Stimulated activated CD4-positive, alpha-beta T cell treated with anti-CD3 and anti-CD28 coated beads, Interleukin-1b, Interleukin-23, amount 100 ng/mL, for 1 hour (primary cell): ENCODE measurements around the gene MAN1C1.
A peak's percentile ranks its signal among the peaks of the same experiment; 100 is the strongest.

Experiments
- DNase-seq, 2 donors: peaks; one replicate each; pipeline ENCODE4 v3.0.0-alpha.2; 2020; ENCODE audit warnings: low read depth in 2 of 2

Gene MAN1C1

GRCh38 chr1:25782608-25783201 lies 166.1 kb downstream of the MAN1C1 start:
- DNase-seq: no peak

GRCh38 chr1:25784575-25785051 lies 168.0 kb downstream of the MAN1C1 start:
- no peak for DNase-seq

DNA sequence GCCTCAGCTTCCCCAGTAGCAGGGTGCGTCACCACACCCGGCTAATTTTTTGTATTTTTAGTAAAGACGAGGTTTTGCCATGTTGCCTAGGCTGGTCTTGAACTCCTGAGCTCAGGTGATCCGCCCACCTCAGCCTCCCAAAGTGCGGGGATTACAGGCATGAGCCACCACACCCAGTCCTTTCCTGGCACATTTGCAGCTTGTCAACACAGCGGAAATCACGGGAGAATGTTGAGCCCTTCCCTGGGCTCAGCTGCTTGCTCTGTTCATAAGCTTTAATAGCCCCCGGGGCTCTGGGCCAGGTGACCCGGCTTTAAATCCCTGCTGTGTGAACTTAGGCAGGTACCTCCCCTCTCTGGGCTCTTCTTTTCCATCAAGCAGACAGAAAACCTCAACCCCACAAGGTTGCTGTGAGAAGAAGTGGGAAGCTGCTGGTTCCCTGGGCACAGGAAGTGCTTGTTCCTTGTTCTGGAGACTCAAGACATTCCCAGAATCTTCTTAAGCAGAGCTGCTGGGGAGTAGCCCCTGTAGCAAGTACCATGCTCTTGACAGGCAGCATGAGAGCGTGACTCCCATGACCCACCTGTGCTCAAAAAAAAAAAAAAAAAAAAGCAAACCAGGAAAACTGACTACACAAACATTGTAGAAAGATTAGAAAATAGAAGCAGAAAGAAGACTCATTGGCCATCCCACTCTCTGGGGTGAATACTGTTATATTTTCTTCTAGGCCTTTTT lies 168.9 kb downstream of the MAN1C1 start:
- DNase-seq: no peak

- no peak for DNase-seq
Measured at GRCh38 chr1:25786887-25787759, 170.5 kb downstream of the MAN1C1 start.

GRCh38 chr1:25787760-25788166 lies 171.2 kb downstream of the MAN1C1 start:
- DNase-seq: no peak

DNA sequence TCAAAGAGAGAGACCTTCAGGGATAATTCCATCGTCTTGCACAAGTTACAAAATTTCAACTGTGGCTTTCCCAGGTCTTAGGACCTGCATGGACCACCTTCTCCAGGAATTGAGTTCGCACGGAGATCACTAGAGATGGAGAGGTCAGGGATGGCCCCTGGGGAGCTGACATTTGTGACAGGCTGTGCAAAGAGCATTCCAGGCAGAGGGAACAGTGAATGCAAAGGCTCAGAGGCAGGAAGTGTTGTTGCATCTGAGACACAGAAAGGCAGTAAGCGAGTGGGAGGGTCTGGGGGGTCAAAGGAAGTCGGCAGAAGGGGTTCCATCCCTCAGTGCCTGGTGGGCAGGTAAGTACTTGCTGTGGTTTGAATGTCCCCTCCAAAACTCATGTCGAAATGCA lies 173.9 kb downstream of the MAN1C1 start:
- no peak for DNase-seq

DNA sequence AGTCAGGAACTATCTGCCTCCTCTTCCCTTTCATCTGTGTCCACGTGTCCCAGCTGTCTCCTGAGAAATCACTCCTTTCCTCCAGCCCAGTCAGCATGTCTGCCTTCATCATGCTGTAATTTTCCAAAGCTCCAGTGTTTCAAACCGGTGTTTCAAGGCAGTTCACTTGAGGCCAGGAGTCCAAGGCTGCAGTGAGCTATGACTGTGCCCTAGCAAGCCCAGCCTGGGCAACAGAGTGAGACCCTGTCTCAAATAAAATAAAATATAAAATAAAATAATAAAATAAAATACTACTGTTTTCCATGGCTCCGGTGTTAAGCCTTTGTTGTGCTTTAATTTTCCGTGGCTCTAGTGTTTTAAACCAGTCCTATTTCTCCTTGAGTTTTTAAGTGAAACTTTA lies 175.5 kb downstream of the MAN1C1 start:
- DNase-seq: no peak

DNA sequence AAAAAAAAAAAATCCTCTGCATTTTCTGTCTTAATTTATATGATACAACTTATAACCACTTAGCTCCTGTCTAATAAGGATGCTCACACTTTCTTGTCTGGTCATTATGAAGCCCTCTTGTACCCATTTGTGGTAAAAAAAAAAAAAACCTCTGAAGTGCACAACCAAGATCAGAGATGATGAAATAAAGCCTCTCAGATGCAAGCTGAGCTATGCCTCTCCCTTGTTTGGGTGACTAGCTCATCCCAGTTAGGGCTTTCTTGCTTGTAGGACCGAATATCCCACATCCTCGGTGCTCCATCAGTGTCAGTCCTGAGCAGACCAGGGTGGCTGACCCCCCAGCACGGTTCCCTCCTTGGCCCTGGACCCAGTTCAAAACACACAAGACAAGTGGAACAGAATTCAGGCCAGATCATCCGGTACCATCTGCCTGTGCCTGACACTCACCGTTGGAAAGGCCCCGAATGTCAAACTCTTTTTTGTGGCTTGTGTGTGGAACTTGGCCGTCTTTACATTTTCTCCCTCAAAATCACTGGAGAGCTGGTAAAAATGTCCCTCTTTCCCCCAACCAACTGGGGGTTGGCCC lies 177.1 kb downstream of the MAN1C1 start:
- DNase-seq: no peak

GRCh38 chr1:25794325-25794724 lies 177.7 kb downstream of the MAN1C1 start:
- no peak for DNase-seq

- no peak for DNase-seq
Measured at GRCh38 chr1:25795211-25795610, 178.6 kb downstream of the MAN1C1 start.

- DNase-seq: no peak
Measured at GRCh38 chr1:25795946-25796810, 179.6 kb downstream of the MAN1C1 start.

DNA sequence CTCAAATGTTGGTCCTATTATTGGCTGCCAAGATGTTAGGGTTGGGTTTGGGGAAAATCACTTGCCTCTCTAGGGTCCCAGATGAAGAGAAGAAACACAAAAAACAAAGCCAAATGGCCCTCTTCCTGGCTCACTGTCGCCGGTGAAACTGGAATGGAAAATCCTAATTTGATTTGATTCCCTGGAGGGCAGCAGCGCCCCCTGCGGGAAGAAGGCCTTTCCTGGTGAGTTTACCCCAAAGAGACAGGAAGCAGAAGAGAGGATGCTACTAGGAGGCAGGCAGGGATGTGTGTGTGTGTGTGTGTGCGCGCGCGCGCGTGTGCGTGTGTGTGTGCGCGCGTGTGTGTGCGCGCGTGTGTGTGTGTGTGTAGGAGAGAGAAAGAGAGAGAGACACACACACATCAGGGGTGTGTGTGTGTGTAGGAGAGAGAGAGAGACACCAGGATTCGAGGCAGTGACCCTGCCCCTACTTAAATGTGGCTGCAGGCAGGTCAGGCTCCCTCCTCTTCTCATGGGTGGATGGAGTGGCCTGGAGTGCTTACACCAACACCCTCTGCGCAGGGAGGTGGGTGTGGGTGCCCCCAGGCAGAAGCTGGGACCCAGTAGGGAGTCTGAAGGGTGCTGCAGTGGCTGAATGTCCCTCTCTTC lies 180.3 kb downstream of the MAN1C1 start:
- peak; percentile 75 to 81 for DNase-seq

DNA sequence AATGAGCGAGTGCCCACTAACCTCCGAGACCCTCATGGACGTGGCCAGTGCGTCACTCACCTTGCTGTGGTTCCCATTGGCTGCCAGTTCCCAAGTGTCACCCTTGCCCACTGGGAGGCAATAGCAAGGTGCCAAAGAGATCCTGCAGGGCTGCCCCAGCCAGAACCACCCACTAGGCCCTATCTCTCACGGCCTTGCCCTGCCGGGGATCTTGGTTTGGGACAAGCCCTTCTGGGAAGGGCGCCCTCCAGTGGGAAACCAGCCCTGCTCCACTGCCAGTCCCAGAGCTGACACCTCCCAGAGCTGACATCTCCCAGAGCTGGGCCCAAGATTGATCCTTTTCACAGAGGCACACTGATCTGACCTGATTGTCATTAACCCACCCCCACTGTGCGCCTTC lies 181.3 kb downstream of the MAN1C1 start:
- no peak for DNase-seq

GRCh38 chr1:25798666-25799351 lies 182.2 kb downstream of the MAN1C1 start:
- DNase-seq: no peak

DNA sequence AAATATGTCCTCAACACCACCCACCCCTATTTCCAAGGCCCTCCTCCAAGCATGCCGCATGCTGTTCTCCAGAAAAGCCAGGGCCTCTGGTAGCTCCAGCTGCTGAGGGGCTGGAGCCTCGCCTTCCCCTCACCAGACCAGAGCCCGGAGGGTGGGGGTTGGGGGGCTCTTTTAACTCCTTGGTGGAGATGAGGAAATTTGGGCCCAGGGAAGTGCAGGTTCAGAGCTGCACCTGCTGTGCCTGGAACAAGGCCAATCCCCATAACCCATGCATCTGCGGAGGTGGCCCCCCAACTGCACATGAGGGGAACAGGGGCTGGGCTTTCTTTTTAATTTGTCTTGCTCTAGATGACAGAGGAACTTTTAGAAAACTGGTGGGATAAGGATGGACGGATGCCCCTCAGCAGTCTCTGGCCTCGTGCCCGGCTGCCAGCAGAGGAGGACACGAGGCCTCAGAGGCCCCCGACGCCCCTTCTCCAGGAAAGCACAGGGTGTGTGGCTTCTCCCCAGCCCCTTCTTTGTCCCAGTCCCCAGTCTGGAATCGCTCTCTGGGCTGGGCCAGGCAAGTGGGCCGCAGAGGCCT lies 182.9 kb downstream of the MAN1C1 start:
- DNase-seq: no peak

DNA sequence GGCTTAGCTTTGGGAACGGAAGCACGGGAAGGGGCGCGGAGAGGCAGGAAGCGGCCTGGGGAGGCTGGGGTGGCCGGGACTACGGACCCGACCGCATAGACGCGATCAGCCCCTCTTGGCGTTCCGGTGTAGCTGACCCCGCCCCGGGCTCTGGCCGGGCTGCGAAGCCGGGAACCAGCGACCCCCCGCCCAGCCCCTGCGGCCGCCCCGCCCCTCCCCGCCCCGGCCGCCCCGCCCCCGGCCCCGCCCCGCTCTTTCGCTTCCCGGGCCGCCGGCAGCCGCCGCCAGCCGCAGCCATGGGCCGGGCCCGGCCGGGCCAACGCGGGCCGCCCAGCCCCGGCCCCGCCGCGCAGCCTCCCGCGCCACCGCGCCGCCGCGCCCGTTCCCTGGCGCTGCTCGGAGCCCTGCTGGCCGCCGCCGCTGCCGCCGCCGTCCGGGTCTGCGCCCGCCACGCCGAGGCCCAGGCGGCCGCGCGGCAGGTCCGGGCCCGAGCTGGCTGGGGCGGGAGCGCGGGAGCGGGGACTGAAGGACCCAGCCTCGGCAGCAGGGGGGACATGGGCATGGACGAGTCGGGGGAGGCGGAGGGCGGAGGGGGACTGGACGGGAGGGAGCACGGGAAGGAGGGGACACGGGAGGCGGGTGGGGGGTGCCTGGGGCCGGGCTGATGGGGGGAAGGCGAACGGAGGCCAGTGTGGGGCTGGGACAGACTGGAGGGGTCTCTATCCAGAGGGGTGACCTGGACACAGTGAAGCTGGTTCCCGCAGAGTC lies 183.5 kb downstream of the MAN1C1 start, which contains the start of gene SELENON:
Gene SELENON (plus strand): TSS at position 259 of the 768 bp plus-strand sequence. CDS start 38 bp downstream, at position 297.
- no peak for DNase-seq

DNA sequence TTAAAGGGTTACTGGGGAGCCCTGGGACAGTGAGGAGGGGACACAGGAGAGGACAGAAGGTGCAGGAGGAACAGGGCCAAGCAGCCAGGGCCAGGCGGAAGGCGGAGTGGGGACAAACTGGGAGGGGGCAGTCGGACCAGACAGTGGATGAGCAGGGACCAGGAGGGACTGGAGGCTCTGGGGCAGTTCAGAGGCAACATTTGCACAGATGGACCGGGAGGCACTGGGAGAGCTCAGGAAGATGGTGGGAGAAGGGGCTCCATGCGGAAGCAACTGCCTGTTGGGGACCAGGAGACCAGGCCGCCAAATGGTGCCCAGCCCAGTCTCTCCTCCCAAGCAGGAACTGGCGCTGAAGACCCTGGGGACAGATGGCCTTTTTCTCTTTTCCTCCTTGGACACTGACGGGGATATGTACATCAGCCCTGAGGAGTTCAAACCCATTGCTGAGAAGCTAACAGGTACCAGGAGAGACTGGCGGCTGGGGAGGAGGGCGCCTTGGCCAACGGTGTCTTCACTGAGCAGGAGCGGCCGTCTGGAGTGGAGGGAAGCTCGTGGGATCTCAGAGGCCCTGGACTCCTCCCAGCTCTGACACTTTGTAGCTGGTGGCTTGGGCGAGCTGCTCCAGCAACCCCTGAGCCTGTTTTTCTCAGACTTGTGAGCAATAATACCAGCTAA lies 184.2 kb downstream of the MAN1C1 start:
- DNase-seq: no peak

- no peak for DNase-seq
Measured at GRCh38 chr1:25802915-25803314, 186.3 kb downstream of the MAN1C1 start.
